ENCODE results near the gene ZBTB20.
"Not testable (repeated sequence)": the region's sequence is repeated elsewhere in the genome, so short reads cannot be mapped to it uniquely, and the experiment has no call there.

ZBTB20 gene

DNA sequence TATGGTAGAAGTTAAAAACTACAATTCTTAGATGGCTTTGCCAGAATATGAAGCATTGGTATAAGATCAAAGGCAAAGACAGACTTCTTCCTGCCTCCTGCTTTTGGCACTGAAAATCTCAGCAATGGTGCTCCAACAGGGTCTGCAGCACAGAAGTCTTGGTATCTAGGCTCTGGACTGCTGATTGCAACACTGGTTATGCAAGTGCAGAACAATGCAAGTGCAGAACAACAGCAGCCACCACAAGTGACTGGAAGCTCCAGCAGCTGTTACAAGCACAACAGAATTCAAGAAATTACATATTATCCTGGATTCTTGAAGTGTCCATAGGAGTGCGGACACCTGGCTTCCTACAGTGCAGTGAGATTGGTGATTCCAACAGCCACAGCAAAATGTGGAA is 33.7 kb downstream of the ZBTB20 start:
- no peaks in the 10 kb centered on the region for H3K4me1 Mint-ChIP-seq (ENCODE audit: low read depth)
- H3K27me3 Mint-ChIP-seq (ENCODE audit: low read depth): no peaks in the 10 kb centered on the region
- no peak overlapping the region for H3K27ac Mint-ChIP-seq
- no peak overlapping the region for H3K4me3 Mint-ChIP-seq
- no peaks in the 10 kb centered on the region for H3K36me3 Mint-ChIP-seq (ENCODE audit: low read depth)
- no peaks in the 10 kb centered on the region for H3K9me3 Mint-ChIP-seq

DNA sequence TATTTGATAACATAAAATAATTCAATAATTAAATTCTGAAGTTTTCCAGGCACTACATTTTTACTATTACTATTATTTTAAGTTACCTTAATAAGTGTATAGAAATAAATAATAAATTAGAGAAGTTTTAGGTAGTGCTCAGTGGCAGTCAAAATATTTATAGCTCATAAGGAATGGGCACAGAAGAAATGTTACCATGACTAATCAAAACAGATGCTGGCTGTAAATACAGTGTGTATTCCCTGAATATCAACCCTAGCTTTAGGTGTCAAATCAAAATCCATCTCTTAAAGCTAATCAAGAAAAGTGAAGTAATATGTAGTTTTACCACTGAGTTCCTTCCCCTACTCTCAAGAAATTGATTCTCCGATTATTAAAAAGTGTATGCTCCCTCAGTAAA is 35.5 kb downstream of the ZBTB20 start:
- Mint-ChIP-seq H3K27me3 (ENCODE audit: low read depth) (no peaks in the 10 kb centered on the region), H3K36me3 (ENCODE audit: low read depth) (peaks cover 3% of the 10 kb centered on the region), H3K4me3 (no peak overlapping the region), H3K27ac (no peak overlapping the region), H3K4me1 (ENCODE audit: low read depth) (no peaks in the 10 kb centered on the region), H3K9me3 (peaks cover 3% of the 10 kb centered on the region)

DNA sequence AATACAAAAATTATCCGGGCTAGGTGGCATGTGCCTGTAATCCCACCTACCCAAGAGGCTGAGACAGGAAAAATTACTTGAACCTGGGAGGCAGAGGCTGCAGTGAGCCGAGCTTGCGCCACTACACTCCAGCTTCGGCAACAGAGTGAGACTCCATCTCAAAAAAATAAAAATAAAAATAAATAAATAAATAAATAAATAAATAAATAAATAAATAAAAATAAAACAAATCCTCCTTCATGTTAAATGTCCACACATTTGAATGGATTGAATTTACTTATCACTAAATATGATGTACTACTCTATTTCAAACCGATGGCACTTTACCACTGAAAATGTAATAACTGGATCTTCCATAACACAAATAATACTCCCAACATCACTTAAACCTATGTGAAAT is 36.3 kb downstream of the ZBTB20 start:
- no peaks in the 10 kb centered on the region for H3K4me1 Mint-ChIP-seq (ENCODE audit: low read depth)
- peaks cover 3% of the 10 kb centered on the region for H3K36me3 Mint-ChIP-seq (ENCODE audit: low read depth)
- H3K4me3 Mint-ChIP-seq: no peak overlapping the region
- H3K9me3 Mint-ChIP-seq: peaks cover 3% of the 10 kb centered on the region
- H3K27me3 Mint-ChIP-seq (ENCODE audit: low read depth): no peaks in the 10 kb centered on the region
- H3K27ac Mint-ChIP-seq: no peak overlapping the region

GRCh38 chr3:115110066-115110465 is 37.0 kb downstream of the ZBTB20 start:
- not testable (repeated sequence) for H3K27me3 Mint-ChIP-seq (ENCODE audit: low read depth); H3K4me3 Mint-ChIP-seq; H3K36me3 Mint-ChIP-seq (ENCODE audit: low read depth); H3K4me1 Mint-ChIP-seq (ENCODE audit: low read depth); H3K9me3 Mint-ChIP-seq; H3K27ac Mint-ChIP-seq

GRCh38 chr3:115108614-115109013 is 38.5 kb downstream of the ZBTB20 start:
- Mint-ChIP-seq H3K4me1 (ENCODE audit: low read depth) (no peaks in the 10 kb centered on the region), H3K36me3 (ENCODE audit: low read depth) (peaks cover 3% of the 10 kb centered on the region), H3K4me3 (no peak overlapping the region), H3K27me3 (ENCODE audit: low read depth) (no peaks in the 10 kb centered on the region), H3K27ac (no peak overlapping the region), H3K9me3 (peaks cover 3% of the 10 kb centered on the region)

- H3K27me3 Mint-ChIP-seq (ENCODE audit: low read depth): no peaks in the 10 kb centered on the region
- no peak overlapping the region for H3K27ac Mint-ChIP-seq
- H3K9me3 Mint-ChIP-seq: no peaks in the 10 kb centered on the region
- H3K36me3 Mint-ChIP-seq (ENCODE audit: low read depth): no peaks in the 10 kb centered on the region
- no peak overlapping the region for H3K4me3 Mint-ChIP-seq
- H3K4me1 Mint-ChIP-seq (ENCODE audit: low read depth): peaks cover 14% of the 10 kb centered on the region
Observed at GRCh38 chr3:115102046-115102445, 45.0 kb downstream of the ZBTB20 start.

DNA sequence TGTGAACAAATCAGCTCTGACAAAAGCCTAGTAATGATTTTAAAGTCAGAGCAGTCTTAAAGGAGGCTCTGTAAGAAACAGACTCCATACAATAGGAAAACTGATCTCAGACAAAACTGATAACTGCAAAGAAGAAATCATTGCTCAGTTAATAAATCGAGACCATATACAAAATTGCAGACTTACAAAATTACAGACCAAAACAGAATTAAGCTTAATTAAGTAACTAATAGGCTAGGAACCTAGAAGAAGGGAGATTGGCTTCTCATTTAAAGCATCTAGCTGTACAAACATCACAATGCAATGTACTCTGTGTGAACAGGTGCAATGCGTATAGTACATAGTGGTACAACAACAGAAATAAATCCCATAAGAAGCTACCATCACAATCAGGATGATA is 46.3 kb downstream of the ZBTB20 start:
- Mint-ChIP-seq H3K4me3 (no peak overlapping the region), H3K27ac (no peak overlapping the region), H3K4me1 (ENCODE audit: low read depth) (peaks cover 14% of the 10 kb centered on the region), H3K9me3 (no peaks in the 10 kb centered on the region), H3K27me3 (ENCODE audit: low read depth) (no peaks in the 10 kb centered on the region), H3K36me3 (ENCODE audit: low read depth) (no peaks in the 10 kb centered on the region)

GRCh38 chr3:115099986-115100571 is 47.0 kb downstream of the ZBTB20 start:
- no peaks in the 10 kb centered on the region for H3K36me3 Mint-ChIP-seq (ENCODE audit: low read depth)
- no peaks in the 10 kb centered on the region for H3K9me3 Mint-ChIP-seq
- H3K4me3 Mint-ChIP-seq: peak overlapping the region; percentile 72
- peaks cover 14% of the 10 kb centered on the region for H3K4me1 Mint-ChIP-seq (ENCODE audit: low read depth)
- H3K27me3 Mint-ChIP-seq (ENCODE audit: low read depth): no peaks in the 10 kb centered on the region
- peak overlapping the region; percentile 64 for H3K27ac Mint-ChIP-seq

- H3K4me1 Mint-ChIP-seq (ENCODE audit: low read depth): peaks cover 14% of the 10 kb centered on the region
- no peak overlapping the region for H3K27ac Mint-ChIP-seq
- H3K9me3 Mint-ChIP-seq: no peaks in the 10 kb centered on the region
- no peaks in the 10 kb centered on the region for H3K27me3 Mint-ChIP-seq (ENCODE audit: low read depth)
- no peaks in the 10 kb centered on the region for H3K36me3 Mint-ChIP-seq (ENCODE audit: low read depth)
- H3K4me3 Mint-ChIP-seq: peak overlapping the region; percentile 72
Observed at GRCh38 chr3:115099134-115099985, 47.7 kb downstream of the ZBTB20 start.

DNA sequence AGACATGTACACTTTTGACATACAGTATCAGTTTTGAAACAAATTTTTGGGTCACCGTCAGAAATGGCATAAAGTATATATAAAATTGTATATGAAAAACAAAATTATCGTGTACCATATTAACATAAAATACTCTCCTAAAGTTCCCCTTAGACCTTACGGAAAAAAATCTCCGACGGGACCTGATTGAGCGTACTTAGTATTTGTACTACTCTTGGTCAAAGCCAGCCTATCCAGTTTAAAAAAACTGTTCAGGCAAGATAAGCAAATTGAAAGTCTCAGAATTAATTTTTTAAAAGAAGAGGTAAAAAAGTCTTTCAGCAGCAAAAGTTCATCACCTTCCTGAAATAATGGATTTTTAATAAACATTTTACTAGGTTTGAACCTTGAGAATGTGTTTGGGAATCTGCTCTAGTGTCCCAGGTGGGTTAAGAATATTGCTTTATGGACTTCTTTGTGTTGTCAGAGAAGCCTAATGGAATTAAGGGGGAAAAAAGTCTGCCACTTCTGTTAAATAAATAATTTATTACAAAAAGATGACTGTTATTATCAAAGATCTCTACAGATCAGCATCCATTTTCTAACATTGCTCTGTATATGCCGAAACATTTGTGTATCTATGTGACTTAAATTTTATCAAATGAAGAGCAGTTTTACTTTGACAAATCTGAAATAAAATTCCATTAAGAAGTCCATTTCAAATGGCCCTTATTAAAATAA is 48.6 kb downstream of the ZBTB20 start:
- Mint-ChIP-seq H3K36me3 (ENCODE audit: low read depth) (no peaks in the 10 kb centered on the region), H3K9me3 (no peaks in the 10 kb centered on the region), H3K27me3 (ENCODE audit: low read depth) (no peaks in the 10 kb centered on the region), H3K4me1 (ENCODE audit: low read depth) (peaks cover 14% of the 10 kb centered on the region), H3K27ac (no peak overlapping the region), H3K4me3 (no peak overlapping the region)

- Mint-ChIP-seq H3K9me3 (no peaks in the 10 kb centered on the region), H3K27ac (no peak overlapping the region), H3K36me3 (ENCODE audit: low read depth) (no peaks in the 10 kb centered on the region), H3K27me3 (ENCODE audit: low read depth) (no peaks in the 10 kb centered on the region), H3K4me1 (ENCODE audit: low read depth) (peaks cover 9% of the 10 kb centered on the region), H3K4me3 (no peak overlapping the region)
Observed at GRCh38 chr3:115095236-115095635, 51.9 kb downstream of the ZBTB20 start.

- no peaks in the 10 kb centered on the region for H3K36me3 Mint-ChIP-seq (ENCODE audit: low read depth)
- H3K27me3 Mint-ChIP-seq (ENCODE audit: low read depth): no peaks in the 10 kb centered on the region
- no peak overlapping the region for H3K27ac Mint-ChIP-seq
- H3K9me3 Mint-ChIP-seq: no peaks in the 10 kb centered on the region
- H3K4me3 Mint-ChIP-seq: no peak overlapping the region
- H3K4me1 Mint-ChIP-seq (ENCODE audit: low read depth): no peaks in the 10 kb centered on the region
Observed at GRCh38 chr3:115092220-115092791, 54.8 kb downstream of the ZBTB20 start.

GRCh38 chr3:115090712-115091111 is 56.4 kb downstream of the ZBTB20 start:
- no peak overlapping the region for H3K4me3 Mint-ChIP-seq
- H3K27ac Mint-ChIP-seq: no peak overlapping the region
- no peaks in the 10 kb centered on the region for H3K4me1 Mint-ChIP-seq (ENCODE audit: low read depth)
- H3K27me3 Mint-ChIP-seq (ENCODE audit: low read depth): no peaks in the 10 kb centered on the region
- no peaks in the 10 kb centered on the region for H3K9me3 Mint-ChIP-seq
- H3K36me3 Mint-ChIP-seq (ENCODE audit: low read depth): no peaks in the 10 kb centered on the region

DNA sequence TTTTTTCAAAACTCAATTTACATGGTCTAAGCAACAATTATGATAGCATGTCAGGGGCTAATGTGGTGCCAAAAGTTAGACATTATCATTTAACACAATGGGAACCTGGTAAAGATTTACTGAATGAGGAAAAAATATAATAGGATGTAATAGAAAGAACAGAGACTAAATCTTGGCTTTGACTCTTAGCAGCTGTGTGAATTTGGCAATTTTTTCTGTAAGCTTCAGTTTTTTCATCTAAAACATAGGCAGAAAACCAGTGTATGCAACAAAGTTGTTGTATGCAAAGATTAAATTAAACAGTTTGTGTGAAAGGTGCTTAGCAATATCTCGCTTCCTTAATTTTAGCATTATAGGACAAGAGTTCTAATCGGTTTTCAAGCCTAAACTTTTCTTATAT is 57.6 kb downstream of the ZBTB20 start:
- Mint-ChIP-seq H3K27ac (no peak overlapping the region), H3K9me3 (no peaks in the 10 kb centered on the region), H3K27me3 (ENCODE audit: low read depth) (no peaks in the 10 kb centered on the region), H3K4me1 (ENCODE audit: low read depth) (no peaks in the 10 kb centered on the region), H3K4me3 (no peak overlapping the region), H3K36me3 (ENCODE audit: low read depth) (no peaks in the 10 kb centered on the region)

DNA sequence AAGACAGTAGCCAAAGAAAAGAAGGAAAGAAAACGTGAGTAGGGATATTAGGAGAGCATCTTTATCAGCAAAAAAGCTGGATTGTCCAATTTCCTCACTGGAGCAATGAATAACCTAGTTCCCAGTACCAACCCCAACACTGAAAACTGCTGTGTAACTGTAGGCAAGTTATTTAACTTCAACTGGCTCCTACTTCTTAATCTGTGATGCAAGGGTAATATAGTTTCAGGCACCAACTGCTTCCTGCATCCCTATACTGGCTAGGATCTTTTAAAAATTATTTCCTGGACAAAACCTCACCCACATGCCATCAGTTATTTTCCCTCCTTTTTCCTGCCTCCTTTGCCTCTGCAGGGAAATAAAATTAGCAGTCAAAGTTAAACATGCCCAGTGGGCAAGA is 59.6 kb downstream of the ZBTB20 start:
- Mint-ChIP-seq H3K4me1 (ENCODE audit: low read depth) (no peaks in the 10 kb centered on the region), H3K27me3 (ENCODE audit: low read depth) (no peaks in the 10 kb centered on the region), H3K9me3 (no peaks in the 10 kb centered on the region), H3K36me3 (ENCODE audit: low read depth) (no peaks in the 10 kb centered on the region), H3K27ac (no peak overlapping the region), H3K4me3 (no peak overlapping the region)
